ENCODE results near the gene ATCAY. TPM values are rescaled to one million over a fixed set of nuclear protein-coding genes. Genes with fewer than 3 reads are reported as not detected.
A peak's percentile ranks its signal among the peaks of the same experiment; 100 is the strongest.

ATCAY gene
- total and polyA plus RNA-seq, 2 of the 4 experiments (the other 2 are of a cell fraction) = 0.31 to 0.36 TPM

GRCh38 chr19:3942790-3943409 is 62.4 kb downstream of the ATCAY start:
- ATAC-seq (ENCODE audit: low read depth) (no peak), DNase-seq (no peak)
- Histone ChIP-seq H3K4me1 (ENCODE audit: control insufficient read depth, insufficient read depth, low read length) (no peaks in the 10 kb centered on the region), H4K20me1 (ENCODE audit: insufficient read depth, low read length) (no peaks in the 10 kb centered on the region), H3K4ac (ENCODE audit: low read depth, low read length) (no peak overlapping the region), H3K4me2 (ENCODE audit: low read depth, low read length) (no peak overlapping the region), H2BK20ac (ENCODE audit: low read depth, low read length) (no peak overlapping the region), H3K9me1 (ENCODE audit: insufficient read depth, low read length) (no peaks in the 10 kb centered on the region), H3K79me1 (ENCODE audit: low read depth in 1 of 2, low read length in 2 of 2) (no peaks in the 10 kb centered on the region), H3K4me3 (ENCODE audit: insufficient read depth, low read depth, low read length) (no peak overlapping the region), H4K8ac (ENCODE audit: low read depth in 2 of 2, low read length in 2 of 2) (no peak overlapping the region), H3K14ac (replicated peaks; ENCODE audit: low read depth, low read length) (no peak overlapping the region), H4K91ac (ENCODE audit: insufficient read depth, low read depth, low read length) (no peak overlapping the region), H3K23ac (ENCODE audit: low read depth, low read length) (no peak overlapping the region), H3K36me3 (ENCODE audit: control insufficient read depth, insufficient read depth, low read length) (no peaks in the 10 kb centered on the region), H3K27ac (ENCODE audit: insufficient read depth, low read length) (no peak overlapping the region), H2BK15ac (ENCODE audit: low read depth, low read length) (no peak overlapping the region), H2AK9ac (replicated peaks; ENCODE audit: low read depth, low read length, poor library complexity) (peak overlapping the region; percentile 70), H2BK5ac (ENCODE audit: low read depth, low read length, poor library complexity, severe bottlenecking) (no peak overlapping the region), H4K5ac (ENCODE audit: low read depth, low read length) (no peak overlapping the region), H3K27me3 (ENCODE audit: control insufficient read depth, insufficient read depth, low read length) (no peaks in the 10 kb centered on the region), H2BK120ac (ENCODE audit: low read depth, low read length) (no peak overlapping the region), H3K9ac (ENCODE audit: low read depth, low read length) (no peak overlapping the region), H3K56ac (ENCODE audit: extremely low read depth, insufficient read depth, low read length) (no peak overlapping the region), H3K18ac (ENCODE audit: low read depth, low read length) (no peak overlapping the region), H3K9me3 (ENCODE audit: control insufficient read depth, insufficient read depth, low read length) (no peaks in the 10 kb centered on the region), H2AFZ (replicated peaks; ENCODE audit: low read length, poor library complexity) (no peak overlapping the region), H2AK5ac (ENCODE audit: low read depth, low read length) (no peak overlapping the region)
- intact Hi-C loops (cut with micrococcal nuclease) = no loop called here
- in situ Hi-C loops (cut with MboI; ENCODE audit: low sequenced_read_pairs) = no loop called here
- dilution Hi-C loops (cut with HindIII; ENCODE audit: low sequenced_read_pairs, unreplicated experiment) = no loop called here
- whole genome bisulfite sequencing, 2 experiments (ENCODE audit: extremely low coverage in 2 of 2, insufficient read length in 1 of 2) = no CpG with 5 or more reads among the region's 8 CpGs
- CTCF ChIA-PET = no interaction called here
- BruUV-seq (replicated peaks) = no TSS peak
- POLR2A ChIA-PET (ENCODE audit: unreplicated experiment) = interaction anchor here (0.6 kb wide), 1 partner anchor 9 kb away, joined by 6 read pairs; no protein-coding TSS in a partner anchor
- no peak for TF ChIP-seq ELK1 (IDR thresholded peaks at IDR 0.05; ENCODE audit: borderline replicate concordance, low read depth, low read length)
- no peak for TF ChIP-seq POLR2A (IDR thresholded peaks at IDR 0.05; ENCODE audit: low read depth, low read length)
- no peak for TF ChIP-seq FOS (IDR thresholded peaks at IDR 0.05; ENCODE audit: low read depth, low read length)
- no peak for TF ChIP-seq MAZ (IDR thresholded peaks at IDR 0.05; ENCODE audit: borderline replicate concordance, low read depth, low read length)
- no peak for TF ChIP-seq MAFK (IDR thresholded peaks at IDR 0.05; ENCODE audit: low read depth, low read length)
- TF ChIP-seq, protein P1, sequence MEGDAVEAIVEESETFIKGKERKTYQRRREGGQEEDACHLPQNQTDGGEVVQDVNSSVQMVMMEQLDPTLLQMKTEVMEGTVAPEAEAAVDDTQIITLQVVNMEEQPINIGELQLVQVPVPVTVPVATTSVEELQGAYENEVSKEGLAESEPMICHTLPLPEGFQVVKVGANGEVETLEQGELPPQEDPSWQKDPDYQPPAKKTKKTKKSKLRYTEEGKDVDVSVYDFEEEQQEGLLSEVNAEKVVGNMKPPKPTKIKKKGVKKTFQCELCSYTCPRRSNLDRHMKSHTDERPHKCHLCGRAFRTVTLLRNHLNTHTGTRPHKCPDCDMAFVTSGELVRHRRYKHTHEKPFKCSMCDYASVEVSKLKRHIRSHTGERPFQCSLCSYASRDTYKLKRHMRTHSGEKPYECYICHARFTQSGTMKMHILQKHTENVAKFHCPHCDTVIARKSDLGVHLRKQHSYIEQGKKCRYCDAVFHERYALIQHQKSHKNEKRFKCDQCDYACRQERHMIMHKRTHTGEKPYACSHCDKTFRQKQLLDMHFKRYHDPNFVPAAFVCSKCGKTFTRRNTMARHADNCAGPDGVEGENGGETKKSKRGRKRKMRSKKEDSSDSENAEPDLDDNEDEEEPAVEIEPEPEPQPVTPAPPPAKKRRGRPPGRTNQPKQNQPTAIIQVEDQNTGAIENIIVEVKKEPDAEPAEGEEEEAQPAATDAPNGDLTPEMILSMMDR (conservative IDR thresholded peaks at IDR 0.05; ENCODE audit: low read depth, low read length) = no peak
- no peak for TF ChIP-seq RCOR1 (IDR thresholded peaks at IDR 0.05; ENCODE audit: insufficient replicate concordance, low read length)
- TF ChIP-seq USF2 (IDR thresholded peaks at IDR 0.05; ENCODE audit: low read depth, low read length) = no peak
- no peak for TF ChIP-seq CHD1 (IDR thresholded peaks at IDR 0.05; ENCODE audit: low read depth, low read length)
- no peak for TF ChIP-seq RAD21 (IDR thresholded peaks at IDR 0.05; ENCODE audit: low read length)
- TF ChIP-seq MXI1 (IDR thresholded peaks at IDR 0.05; ENCODE audit: borderline replicate concordance, low read depth, low read length) = no peak
- no peak for TF ChIP-seq NFE2L2 (IDR thresholded peaks at IDR 0.05; ENCODE audit: low read depth, low read length)
- TF ChIP-seq BHLHE40 (IDR thresholded peaks at IDR 0.05; ENCODE audit: low read depth, low read length) = no peak
